Astrocyte (in vitro differentiated cells and primary cell): ENCODE measurements around the gene CYP1B1.

Source experiments
- EZH2 ChIP-seq: IDR thresholded peaks from 2 replicates; pipeline ENCODE4 v1.6.1; 2012; ENCODE audit warnings: mild to moderate bottlenecking, low read length, inconsistent platforms; ENCODE audit not compliant: insufficient read depth
- TF ChIP-seq, protein P1 (sequence below): IDR thresholded peaks from 2 replicates; pipeline ENCODE4 v1.5.1; 2011; ENCODE audit warnings: low read depth, mild to moderate bottlenecking, inconsistent platforms, low read length, moderate library complexity; ENCODE audit not compliant: insufficient read depth

DNA sequence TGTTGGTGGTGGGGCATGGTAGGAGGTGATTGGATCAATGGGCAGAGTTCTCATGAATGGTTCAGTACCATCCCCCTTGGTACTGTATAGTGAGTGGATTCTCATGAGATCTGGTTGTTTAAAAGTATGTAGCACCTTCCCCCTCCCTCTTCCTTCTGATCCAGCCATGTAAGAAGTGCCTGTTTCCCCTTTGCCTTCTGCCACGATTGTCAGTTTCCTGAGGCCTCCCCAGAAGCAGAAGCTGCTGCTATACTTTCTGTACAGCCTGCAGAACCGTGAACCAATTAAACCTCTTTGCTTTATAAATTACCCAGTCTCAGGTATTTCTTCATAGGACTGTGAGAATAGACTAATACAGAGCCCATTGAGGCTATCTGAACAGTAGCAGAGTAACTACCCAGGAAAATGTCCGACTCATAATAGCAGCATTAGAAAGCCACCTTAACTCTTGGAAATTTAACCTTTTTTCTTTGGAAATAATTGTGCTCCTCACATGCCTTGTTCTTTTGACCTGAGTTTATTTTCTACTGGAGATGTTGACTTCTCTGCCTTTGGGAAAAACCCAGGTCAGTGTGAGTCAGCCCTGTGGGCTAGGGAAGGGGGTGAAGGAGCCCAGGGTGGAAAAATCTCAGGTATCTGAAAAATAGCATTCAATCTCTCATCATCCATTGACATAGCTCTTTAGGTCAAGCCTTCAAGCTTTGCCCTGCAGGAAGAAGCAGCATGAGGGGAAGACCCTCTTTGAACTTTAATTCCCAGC lies 18.1 kb downstream of the CYP1B1 start:
- TF ChIP-seq, protein P1, sequence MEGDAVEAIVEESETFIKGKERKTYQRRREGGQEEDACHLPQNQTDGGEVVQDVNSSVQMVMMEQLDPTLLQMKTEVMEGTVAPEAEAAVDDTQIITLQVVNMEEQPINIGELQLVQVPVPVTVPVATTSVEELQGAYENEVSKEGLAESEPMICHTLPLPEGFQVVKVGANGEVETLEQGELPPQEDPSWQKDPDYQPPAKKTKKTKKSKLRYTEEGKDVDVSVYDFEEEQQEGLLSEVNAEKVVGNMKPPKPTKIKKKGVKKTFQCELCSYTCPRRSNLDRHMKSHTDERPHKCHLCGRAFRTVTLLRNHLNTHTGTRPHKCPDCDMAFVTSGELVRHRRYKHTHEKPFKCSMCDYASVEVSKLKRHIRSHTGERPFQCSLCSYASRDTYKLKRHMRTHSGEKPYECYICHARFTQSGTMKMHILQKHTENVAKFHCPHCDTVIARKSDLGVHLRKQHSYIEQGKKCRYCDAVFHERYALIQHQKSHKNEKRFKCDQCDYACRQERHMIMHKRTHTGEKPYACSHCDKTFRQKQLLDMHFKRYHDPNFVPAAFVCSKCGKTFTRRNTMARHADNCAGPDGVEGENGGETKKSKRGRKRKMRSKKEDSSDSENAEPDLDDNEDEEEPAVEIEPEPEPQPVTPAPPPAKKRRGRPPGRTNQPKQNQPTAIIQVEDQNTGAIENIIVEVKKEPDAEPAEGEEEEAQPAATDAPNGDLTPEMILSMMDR, result no peak
- TF ChIP-seq EZH2, result no peak
